WERI-Rb-1 (cell line): Measurements from ENCODE around the gene SPAG9.

ENCODE experiments used
- DNase-seq: peaks from one replicate; pipeline ENCODE4 v3.0.0-alpha.2; 2020
- H3K27ac ChIP-seq: fragments of 250-450 bp; sonication (Bioruptor Pico); 2 replicates; pipeline ENCODE4 v1.5.1; 2020; ENCODE audit warnings: mild to moderate bottlenecking, moderate library complexity
- H3K27me3 ChIP-seq: fragments of 250-450 bp; sonication (Bioruptor Pico); 2 replicates; pipeline ENCODE4 v1.5.1; 2021; ENCODE audit warnings: mild to moderate bottlenecking, low read depth, moderate library complexity; ENCODE audit not compliant: insufficient read depth, severe bottlenecking
- H3K36me3 ChIP-seq: fragments of 250-450 bp; sonication (Bioruptor Pico); 2 replicates; pipeline ENCODE4 v1.5.1; 2020; ENCODE audit warnings: mild to moderate bottlenecking, moderate library complexity
- H3K4me3 ChIP-seq: 2 replicates; pipeline ENCODE4 v1.5.1; 2011; ENCODE audit warnings: low read depth, mild to moderate bottlenecking, control low read depth, low read length
- H3K9me3 ChIP-seq: fragments of 250-450 bp; sonication (Bioruptor Pico); 2 replicates; pipeline ENCODE4 v1.5.1; 2021; ENCODE audit warnings: mild to moderate bottlenecking, moderate library complexity; ENCODE audit not compliant: severe bottlenecking
- TF ChIP-seq, protein P1 (sequence below): IDR thresholded peaks from 2 replicates; pipeline ENCODE4 v1.5.1; 2011; ENCODE audit warnings: low read depth, mild to moderate bottlenecking, control low read depth, inconsistent platforms, low read length

The SPAG9 gene

GRCh38 chr17:50952013-50952412 lies 168.7 kb downstream of the SPAG9 start:
- no peak for DNase-seq
- no peak overlapping the region for H3K27ac ChIP-seq
- H3K4me3 ChIP-seq, result no peak overlapping the region

DNA sequence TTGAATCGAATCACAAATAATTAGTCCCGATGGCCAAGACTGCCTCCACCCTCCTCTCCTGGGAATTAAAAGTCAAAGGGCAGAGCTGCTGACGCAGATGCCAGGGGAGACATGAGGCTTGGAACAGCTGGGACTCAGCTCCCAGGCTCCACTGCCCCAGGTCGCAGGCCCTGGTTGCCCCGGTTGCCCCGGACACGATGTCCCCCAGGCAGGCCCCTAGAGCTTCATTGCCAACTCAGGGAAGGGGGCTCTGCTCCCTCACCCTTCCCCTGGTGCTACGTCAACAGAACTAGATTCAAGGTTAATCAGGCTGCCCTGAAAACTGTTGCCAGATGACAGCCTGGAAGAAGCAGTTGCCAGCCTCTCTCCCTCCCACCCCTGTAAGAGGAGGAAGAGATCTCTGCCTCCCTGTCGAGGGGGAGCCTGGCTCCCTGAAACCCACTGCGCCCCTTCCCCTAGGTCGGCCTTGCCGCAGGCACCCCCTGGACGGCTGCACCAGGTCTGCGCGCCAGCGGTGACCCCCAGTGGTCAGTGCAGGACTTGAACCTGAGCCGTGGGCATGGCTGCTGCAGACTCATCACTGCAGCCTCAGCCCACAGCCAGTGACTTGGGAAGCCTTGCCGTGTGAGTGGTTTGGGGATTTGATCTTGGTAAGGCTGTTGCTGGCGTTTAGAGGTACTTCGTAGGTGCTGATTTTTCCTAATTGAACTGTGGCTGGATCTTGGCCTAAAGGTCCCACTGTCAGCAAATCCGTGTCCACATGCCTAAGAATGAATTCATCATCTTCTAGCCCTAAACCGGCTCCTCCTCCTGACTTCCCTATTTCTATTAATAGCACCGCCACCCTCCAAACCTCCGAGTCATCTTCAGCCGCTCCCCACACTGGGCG lies 170.4 kb downstream of the SPAG9 start:
- no peaks in the 10 kb centered on the region for H3K27me3 ChIP-seq
- DNase-seq, result peak; percentile 90
- H3K9me3 ChIP-seq, result no peaks in the 10 kb centered on the region
- H3K36me3 ChIP-seq, result no peaks in the 10 kb centered on the region
- H3K27ac ChIP-seq, result peak overlapping the region; percentile 73
- H3K4me3 ChIP-seq, result no peak overlapping the region
- TF ChIP-seq, protein P1, sequence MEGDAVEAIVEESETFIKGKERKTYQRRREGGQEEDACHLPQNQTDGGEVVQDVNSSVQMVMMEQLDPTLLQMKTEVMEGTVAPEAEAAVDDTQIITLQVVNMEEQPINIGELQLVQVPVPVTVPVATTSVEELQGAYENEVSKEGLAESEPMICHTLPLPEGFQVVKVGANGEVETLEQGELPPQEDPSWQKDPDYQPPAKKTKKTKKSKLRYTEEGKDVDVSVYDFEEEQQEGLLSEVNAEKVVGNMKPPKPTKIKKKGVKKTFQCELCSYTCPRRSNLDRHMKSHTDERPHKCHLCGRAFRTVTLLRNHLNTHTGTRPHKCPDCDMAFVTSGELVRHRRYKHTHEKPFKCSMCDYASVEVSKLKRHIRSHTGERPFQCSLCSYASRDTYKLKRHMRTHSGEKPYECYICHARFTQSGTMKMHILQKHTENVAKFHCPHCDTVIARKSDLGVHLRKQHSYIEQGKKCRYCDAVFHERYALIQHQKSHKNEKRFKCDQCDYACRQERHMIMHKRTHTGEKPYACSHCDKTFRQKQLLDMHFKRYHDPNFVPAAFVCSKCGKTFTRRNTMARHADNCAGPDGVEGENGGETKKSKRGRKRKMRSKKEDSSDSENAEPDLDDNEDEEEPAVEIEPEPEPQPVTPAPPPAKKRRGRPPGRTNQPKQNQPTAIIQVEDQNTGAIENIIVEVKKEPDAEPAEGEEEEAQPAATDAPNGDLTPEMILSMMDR, result peak; percentile 98

More at GRCh38 chr17:50952013-50952412, 168.7 kb downstream of the SPAG9 start:
- TF ChIP-seq, protein P1, result no peak
- no peaks in the 10 kb centered on the region for H3K27me3 ChIP-seq
- no peaks in the 10 kb centered on the region for H3K36me3 ChIP-seq
- H3K9me3 ChIP-seq, result no peaks in the 10 kb centered on the region

GRCh38 chr17:50949128-50949988 lies 171.3 kb downstream of the SPAG9 start:
- peak; percentile 60 for DNase-seq
- Histone ChIP-seq H3K36me3 (no peaks in the 10 kb centered on the region), H3K4me3 (no peak overlapping the region), H3K27me3 (no peaks in the 10 kb centered on the region), H3K9me3 (no peaks in the 10 kb centered on the region), H3K27ac (peak overlapping the region; percentile 73)
- TF ChIP-seq, protein P1, result no peak

DNA sequence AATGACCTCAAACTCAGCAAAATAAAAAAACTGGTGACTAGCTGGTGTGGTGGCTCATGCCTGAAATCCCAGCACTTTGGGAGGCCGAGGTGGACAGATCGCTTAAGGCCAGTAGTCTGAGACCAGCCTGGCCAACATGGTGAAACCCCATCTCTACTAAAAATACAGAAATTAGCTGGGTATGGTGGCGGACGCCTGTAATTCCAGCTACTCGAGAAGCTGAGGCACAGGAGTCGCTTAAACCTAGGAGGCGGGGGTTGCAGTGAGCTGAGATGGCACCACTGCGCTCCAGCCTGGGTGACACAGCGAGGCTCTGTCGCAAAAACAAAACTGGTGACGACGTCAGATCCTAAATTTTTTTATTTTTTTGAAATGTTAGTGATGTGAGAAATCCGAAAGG lies 172.0 kb downstream of the SPAG9 start:
- TF ChIP-seq, protein P1, result no peak
- H3K27ac ChIP-seq, result peak overlapping the region; percentile 73
- H3K9me3 ChIP-seq, result no peaks in the 10 kb centered on the region
- H3K36me3 ChIP-seq, result no peaks in the 10 kb centered on the region
- DNase-seq, result no peak
- no peak overlapping the region for H3K4me3 ChIP-seq
- no peaks in the 10 kb centered on the region for H3K27me3 ChIP-seq

DNA sequence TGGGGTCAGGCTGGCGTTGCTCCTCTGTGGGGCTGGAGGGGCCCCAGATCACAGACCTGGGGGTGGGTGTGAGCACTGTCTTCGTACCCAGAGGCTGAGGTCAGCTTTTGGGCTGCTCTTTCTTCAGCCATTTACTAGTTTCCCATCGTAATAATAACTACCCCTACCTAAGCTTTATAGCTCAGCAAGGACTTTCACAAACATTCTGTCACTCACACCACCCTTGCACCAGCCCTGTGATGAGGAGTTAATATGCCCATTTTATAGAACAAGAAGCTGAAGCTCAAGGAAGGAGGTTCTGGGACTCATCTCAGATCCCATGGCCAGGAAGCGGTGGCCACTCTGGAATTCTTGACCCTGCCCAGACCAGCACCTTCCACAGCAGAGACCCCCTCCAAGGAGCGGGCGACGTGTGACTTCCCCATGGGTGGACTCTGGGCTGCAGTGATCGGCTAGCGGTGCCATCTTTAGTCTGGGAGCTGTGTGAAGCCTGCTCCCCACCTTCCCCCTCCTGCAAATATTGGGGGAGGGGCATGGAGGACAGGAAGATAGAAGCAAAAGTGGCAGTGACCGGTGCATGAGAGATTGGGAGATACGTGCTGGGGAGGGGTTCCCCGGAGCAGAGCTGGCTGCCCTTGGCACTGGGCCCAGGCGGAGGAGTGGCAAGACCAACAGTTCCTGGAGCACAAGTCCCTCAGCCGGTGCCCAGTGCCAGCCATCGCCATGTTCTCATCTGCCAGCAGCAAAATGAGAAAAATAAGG lies 172.7 kb downstream of the SPAG9 start:
- Histone ChIP-seq H3K4me3 (no peak overlapping the region), H3K27ac (peak overlapping the region; percentile 73; the same call in 1 of the 2 replicates), H3K9me3 (no peaks in the 10 kb centered on the region), H3K27me3 (no peaks in the 10 kb centered on the region), H3K36me3 (no peaks in the 10 kb centered on the region)
- TF ChIP-seq, protein P1, result no peak
- DNase-seq, result no peak
